ENCODE measurements around the gene GJB5.

The GJB5 gene

DNA sequence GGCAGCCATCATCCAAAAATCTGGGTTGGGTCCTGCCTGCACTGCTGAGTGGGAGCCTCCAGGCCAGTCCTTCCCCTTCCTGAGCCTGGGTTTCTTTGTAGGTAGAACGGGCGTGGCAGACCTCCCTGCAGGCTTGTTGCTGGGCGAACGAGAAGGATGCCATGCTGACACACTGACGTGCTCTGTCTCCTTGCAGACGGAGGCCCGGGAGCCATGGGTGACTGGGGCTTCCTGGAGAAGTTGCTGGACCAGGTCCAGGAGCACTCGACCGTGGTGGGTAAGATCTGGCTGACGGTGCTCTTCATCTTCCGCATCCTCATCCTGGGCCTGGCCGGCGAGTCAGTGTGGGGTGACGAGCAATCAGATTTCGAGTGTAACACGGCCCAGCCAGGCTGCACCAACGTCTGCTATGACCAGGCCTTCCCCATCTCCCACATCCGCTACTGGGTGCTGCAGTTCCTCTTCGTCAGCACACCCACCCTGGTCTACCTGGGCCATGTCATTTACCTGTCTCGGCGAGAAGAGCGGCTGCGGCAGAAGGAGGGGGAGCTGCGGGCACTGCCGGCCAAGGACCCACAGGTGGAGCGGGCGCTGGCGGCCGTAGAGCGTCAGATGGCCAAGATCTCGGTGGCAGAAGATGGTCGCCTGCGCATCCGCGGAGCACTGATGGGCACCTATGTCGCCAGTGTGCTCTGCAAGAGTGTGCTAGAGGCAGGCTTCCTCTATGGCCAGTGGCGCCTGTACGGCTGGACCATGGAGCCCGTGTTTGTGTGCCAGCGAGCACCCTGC lies 39.3 kb downstream of the GJB5 start:
- no peak for DNase-seq
- WGBS (ENCODE audit: extremely low coverage, insufficient coverage, low lambda C conversion rate): no CpG with 5 or more reads among the region's 40 CpGs

DNA sequence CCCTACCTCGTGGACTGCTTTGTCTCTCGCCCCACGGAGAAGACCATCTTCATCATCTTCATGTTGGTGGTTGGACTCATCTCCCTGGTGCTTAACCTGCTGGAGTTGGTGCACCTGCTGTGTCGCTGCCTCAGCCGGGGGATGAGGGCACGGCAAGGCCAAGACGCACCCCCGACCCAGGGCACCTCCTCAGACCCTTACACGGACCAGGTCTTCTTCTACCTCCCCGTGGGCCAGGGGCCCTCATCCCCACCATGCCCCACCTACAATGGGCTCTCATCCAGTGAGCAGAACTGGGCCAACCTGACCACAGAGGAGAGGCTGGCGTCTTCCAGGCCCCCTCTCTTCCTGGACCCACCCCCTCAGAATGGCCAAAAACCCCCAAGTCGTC lies 39.9 kb downstream of the GJB5 start:
- no peak overlapping the region for H3K56ac ChIP-seq (ENCODE audit: low read length)
- no CpG with 5 or more reads among the region's 12 CpGs for WGBS (ENCODE audit: extremely low coverage, insufficient coverage, low lambda C conversion rate)
- no peak overlapping the region for H3K23ac ChIP-seq (ENCODE audit: low read length)
- no peak overlapping the region for H3K9ac ChIP-seq (ENCODE audit: low read length)
- no peaks in the 10 kb centered on the region for H3K79me2 ChIP-seq (ENCODE audit: control insufficient read depth, insufficient read depth, low read length)
- H4K5ac ChIP-seq (ENCODE audit: low read length): no peak overlapping the region
- no peak overlapping the region for H2BK120ac ChIP-seq (ENCODE audit: low read depth, low read length)
- no peaks in the 10 kb centered on the region for H3K36me3 ChIP-seq (ENCODE audit: control insufficient read depth, insufficient read depth, low read length)
- H3K27me3 ChIP-seq (ENCODE audit: insufficient read depth, low read length, poor library complexity): no peaks in the 10 kb centered on the region
- H3K4ac ChIP-seq (ENCODE audit: low read depth, low read length): no peak overlapping the region
- H3K4me1 ChIP-seq (ENCODE audit: control insufficient read depth, low read depth, low read length): peaks cover 5% of the 10 kb centered on the region
- no peaks in the 10 kb centered on the region for H3K79me1 ChIP-seq (ENCODE audit: low read length)
- H2BK5ac ChIP-seq (ENCODE audit: low read length): no peak overlapping the region
- H2AK5ac ChIP-seq (ENCODE audit: low read length): no peak overlapping the region
- H3K18ac ChIP-seq (ENCODE audit: low read length): no peak overlapping the region
- no peak for DNase-seq
- H3K4me3 ChIP-seq (ENCODE audit: low read length): no peak overlapping the region
- H4K8ac ChIP-seq (ENCODE audit: low read depth, low read length): no peak overlapping the region
- no peak overlapping the region for H3K4me2 ChIP-seq (ENCODE audit: low read length)
- no peak overlapping the region for H3K27ac ChIP-seq (ENCODE audit: low read depth, low read length)
- H2BK15ac ChIP-seq (replicated peaks; ENCODE audit: low read depth): no peak overlapping the region

More for the DNA sequence above, 39.3 kb downstream of the GJB5 start:
- no peak overlapping the region for H2BK120ac ChIP-seq (ENCODE audit: low read depth, low read length)
- peaks cover 5% of the 10 kb centered on the region for H3K4me1 ChIP-seq (ENCODE audit: control insufficient read depth, low read depth, low read length)
- no peak overlapping the region for H3K9ac ChIP-seq (ENCODE audit: low read length)
- no peaks in the 10 kb centered on the region for H3K27me3 ChIP-seq (ENCODE audit: insufficient read depth, low read length, poor library complexity)
- H2AK5ac ChIP-seq (ENCODE audit: low read length): no peak overlapping the region
- H3K36me3 ChIP-seq (ENCODE audit: control insufficient read depth, insufficient read depth, low read length): no peaks in the 10 kb centered on the region
- no peak overlapping the region for H2BK5ac ChIP-seq (ENCODE audit: low read length)
- no peak overlapping the region for H3K23ac ChIP-seq (ENCODE audit: low read length)
- H3K27ac ChIP-seq (ENCODE audit: low read depth, low read length): no peak overlapping the region
- no peak overlapping the region for H4K5ac ChIP-seq (ENCODE audit: low read length)
- H3K4me2 ChIP-seq (ENCODE audit: low read length): no peak overlapping the region
- H3K4me3 ChIP-seq (ENCODE audit: low read length): no peak overlapping the region
- no peaks in the 10 kb centered on the region for H3K79me2 ChIP-seq (ENCODE audit: control insufficient read depth, insufficient read depth, low read length)
- no peak overlapping the region for H3K56ac ChIP-seq (ENCODE audit: low read length)
- H3K4ac ChIP-seq (ENCODE audit: low read depth, low read length): no peak overlapping the region
- H3K18ac ChIP-seq (ENCODE audit: low read length): no peak overlapping the region
- no peak overlapping the region for H4K8ac ChIP-seq (ENCODE audit: low read depth, low read length)
- no peak overlapping the region for H2BK15ac ChIP-seq (replicated peaks; ENCODE audit: low read depth)
- H3K79me1 ChIP-seq (ENCODE audit: low read length): no peaks in the 10 kb centered on the region

DNA sequence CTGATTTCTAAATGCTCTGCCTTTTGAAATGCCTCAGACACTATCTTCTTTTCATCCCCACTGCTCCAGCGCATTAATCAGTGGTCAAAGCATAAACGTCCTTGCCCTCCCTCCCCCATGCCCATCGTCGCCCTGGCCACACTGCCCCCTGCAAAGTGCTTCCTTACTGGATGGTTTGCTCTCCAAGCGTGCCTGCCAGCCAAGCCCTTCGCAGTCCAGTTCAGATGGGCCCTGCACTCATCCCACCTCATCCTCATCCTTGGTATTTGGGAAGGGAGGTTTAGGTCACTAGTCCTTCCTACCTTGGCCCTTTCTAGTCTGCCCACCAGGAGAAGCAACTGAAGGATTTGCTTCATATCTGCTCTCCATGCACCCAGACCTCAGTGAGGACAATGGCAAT lies 41.1 kb downstream of the GJB5 start:
- Histone ChIP-seq H3K18ac (ENCODE audit: low read length) (no peak overlapping the region), H3K4me2 (ENCODE audit: low read length) (no peak overlapping the region), H4K8ac (ENCODE audit: low read depth, low read length) (no peak overlapping the region), H2BK15ac (replicated peaks; ENCODE audit: low read depth) (no peak overlapping the region), H2AK5ac (ENCODE audit: low read length) (no peak overlapping the region), H3K4me3 (ENCODE audit: low read length) (no peak overlapping the region), H3K27me3 (ENCODE audit: insufficient read depth, low read length, poor library complexity) (no peaks in the 10 kb centered on the region), H3K56ac (ENCODE audit: low read length) (no peak overlapping the region), H3K79me2 (ENCODE audit: control insufficient read depth, insufficient read depth, low read length) (no peaks in the 10 kb centered on the region), H3K23ac (ENCODE audit: low read length) (no peak overlapping the region), H3K79me1 (ENCODE audit: low read length) (no peaks in the 10 kb centered on the region), H2BK5ac (ENCODE audit: low read length) (no peak overlapping the region), H3K4me1 (ENCODE audit: control insufficient read depth, low read depth, low read length) (peaks cover 5% of the 10 kb centered on the region), H4K5ac (ENCODE audit: low read length) (no peak overlapping the region), H3K9ac (ENCODE audit: low read length) (no peak overlapping the region), H2BK120ac (ENCODE audit: low read depth, low read length) (no peak overlapping the region), H3K27ac (ENCODE audit: low read depth, low read length) (no peak overlapping the region), H3K36me3 (ENCODE audit: control insufficient read depth, insufficient read depth, low read length) (no peaks in the 10 kb centered on the region), H3K4ac (ENCODE audit: low read depth, low read length) (no peak overlapping the region)
- DNase-seq: no peak
- WGBS (ENCODE audit: extremely low coverage, insufficient coverage, low lambda C conversion rate): no CpG with 5 or more reads among the region's 6 CpGs

DNA sequence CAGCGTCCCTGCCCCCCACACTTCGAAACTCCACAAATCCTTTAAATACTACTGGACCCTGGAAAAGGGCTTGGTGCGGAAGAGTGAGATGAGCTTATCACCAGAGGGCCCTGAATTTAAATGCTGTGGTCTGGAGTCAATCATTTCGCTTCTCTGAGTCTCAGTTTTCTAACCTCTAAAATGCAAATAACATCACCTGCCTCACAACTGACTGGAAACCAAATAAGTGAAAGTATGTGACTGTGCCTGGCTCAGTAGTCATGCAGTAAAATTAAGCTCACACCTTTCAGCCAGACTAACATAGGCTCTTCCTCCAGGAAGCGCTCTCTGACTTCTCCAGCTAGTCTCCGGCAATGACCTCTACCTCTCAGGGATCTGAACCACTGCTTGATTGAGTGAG lies 42.1 kb downstream of the GJB5 start:
- H3K27me3 ChIP-seq (ENCODE audit: insufficient read depth, low read length, poor library complexity): no peaks in the 10 kb centered on the region
- H3K79me1 ChIP-seq (ENCODE audit: low read length): no peaks in the 10 kb centered on the region
- H4K5ac ChIP-seq (ENCODE audit: low read length): no peak overlapping the region
- H3K18ac ChIP-seq (ENCODE audit: low read length): no peak overlapping the region
- H3K36me3 ChIP-seq (ENCODE audit: control insufficient read depth, insufficient read depth, low read length): no peaks in the 10 kb centered on the region
- H3K79me2 ChIP-seq (ENCODE audit: control insufficient read depth, insufficient read depth, low read length): no peaks in the 10 kb centered on the region
- H2BK120ac ChIP-seq (ENCODE audit: low read depth, low read length): no peak overlapping the region
- no peak overlapping the region for H2AK5ac ChIP-seq (ENCODE audit: low read length)
- H2BK15ac ChIP-seq (replicated peaks; ENCODE audit: low read depth): no peak overlapping the region
- no peak overlapping the region for H3K4me2 ChIP-seq (ENCODE audit: low read length)
- H3K56ac ChIP-seq (ENCODE audit: low read length): no peak overlapping the region
- H3K4ac ChIP-seq (ENCODE audit: low read depth, low read length): no peak overlapping the region
- WGBS (ENCODE audit: extremely low coverage, insufficient coverage, low lambda C conversion rate): no CpG with 5 or more reads among the region's 6 CpGs
- no peak overlapping the region for H3K27ac ChIP-seq (ENCODE audit: low read depth, low read length)
- no peak overlapping the region for H4K8ac ChIP-seq (ENCODE audit: low read depth, low read length)
- peak; percentile 10 for DNase-seq
- H3K9ac ChIP-seq (ENCODE audit: low read length): no peak overlapping the region
- peaks cover 5% of the 10 kb centered on the region for H3K4me1 ChIP-seq (ENCODE audit: control insufficient read depth, low read depth, low read length)
- no peak overlapping the region for H3K23ac ChIP-seq (ENCODE audit: low read length)
- H3K4me3 ChIP-seq (ENCODE audit: low read length): no peak overlapping the region
- H2BK5ac ChIP-seq (ENCODE audit: low read length): no peak overlapping the region

DNA sequence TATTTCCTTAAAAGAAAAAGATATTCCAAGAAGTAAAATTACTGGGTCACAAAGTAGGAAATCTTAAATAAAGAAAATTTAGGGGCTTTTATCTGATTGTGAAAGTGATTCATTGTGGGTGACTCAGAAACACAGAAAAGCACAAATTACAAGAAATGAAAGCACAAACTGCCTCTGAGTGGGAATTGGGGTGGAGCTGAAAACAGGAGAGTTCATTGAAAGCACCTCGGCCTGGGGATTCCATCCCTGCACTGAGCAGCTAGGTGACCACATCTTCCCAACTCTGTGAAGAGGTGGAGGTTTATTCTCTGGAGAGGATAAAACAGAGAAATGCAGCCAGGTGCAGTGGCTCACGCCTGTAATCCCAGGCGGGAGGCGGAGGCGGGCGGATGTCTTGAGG lies 45.4 kb downstream of the GJB5 start:
- peaks cover 2% of the 10 kb centered on the region for H3K4me1 ChIP-seq (ENCODE audit: control insufficient read depth, low read depth, low read length)
- H2BK15ac ChIP-seq (replicated peaks; ENCODE audit: low read depth): no peak overlapping the region
- H3K4me3 ChIP-seq (ENCODE audit: low read length): no peak overlapping the region
- H3K9ac ChIP-seq (ENCODE audit: low read length): no peak overlapping the region
- H3K27ac ChIP-seq (ENCODE audit: low read depth, low read length): no peak overlapping the region
- no peaks in the 10 kb centered on the region for H3K79me1 ChIP-seq (ENCODE audit: low read length)
- no peaks in the 10 kb centered on the region for H3K36me3 ChIP-seq (ENCODE audit: control insufficient read depth, insufficient read depth, low read length)
- WGBS (ENCODE audit: extremely low coverage, insufficient coverage, low lambda C conversion rate): no CpG with 5 or more reads among the region's 6 CpGs
- H3K56ac ChIP-seq (ENCODE audit: low read length): no peak overlapping the region
- H3K27me3 ChIP-seq (ENCODE audit: insufficient read depth, low read length, poor library complexity): no peaks in the 10 kb centered on the region
- no peak for DNase-seq
- H3K18ac ChIP-seq (ENCODE audit: low read length): no peak overlapping the region
- no peak overlapping the region for H3K4ac ChIP-seq (ENCODE audit: low read depth, low read length)
- no peak overlapping the region for H3K23ac ChIP-seq (ENCODE audit: low read length)
- H2AK5ac ChIP-seq (ENCODE audit: low read length): no peak overlapping the region
- no peak overlapping the region for H4K5ac ChIP-seq (ENCODE audit: low read length)
- no peak overlapping the region for H3K4me2 ChIP-seq (ENCODE audit: low read length)
- no peak overlapping the region for H2BK120ac ChIP-seq (ENCODE audit: low read depth, low read length)
- H2BK5ac ChIP-seq (ENCODE audit: low read length): no peak overlapping the region
- no peak overlapping the region for H4K8ac ChIP-seq (ENCODE audit: low read depth, low read length)
- H3K79me2 ChIP-seq (ENCODE audit: control insufficient read depth, insufficient read depth, low read length): no peaks in the 10 kb centered on the region

DNA sequence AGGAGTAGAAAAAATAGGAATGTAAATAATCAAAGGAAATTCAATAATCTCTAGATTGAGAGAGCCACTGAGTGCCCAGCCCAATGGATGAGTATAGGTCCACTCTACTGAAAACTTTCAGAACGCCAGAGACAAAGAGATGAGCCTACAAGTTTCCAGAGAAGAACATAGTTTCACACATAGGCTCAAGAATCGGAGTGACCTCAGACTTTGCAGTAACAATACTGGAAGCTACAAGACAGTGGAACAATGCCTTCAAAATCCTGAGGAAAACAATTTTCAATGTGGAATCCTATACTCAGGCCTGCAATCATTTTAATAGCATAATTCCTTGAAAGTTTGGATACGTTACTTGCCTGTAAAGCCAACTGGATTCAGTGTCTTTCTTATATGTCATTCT lies 48.9 kb downstream of the GJB5 start:
- no peaks in the 10 kb centered on the region for H3K36me3 ChIP-seq (ENCODE audit: control insufficient read depth, insufficient read depth, low read length)
- no CpG with 5 or more reads among the region's 3 CpGs for WGBS (ENCODE audit: extremely low coverage, insufficient coverage, low lambda C conversion rate)
- no peak overlapping the region for H3K56ac ChIP-seq (ENCODE audit: low read length)

More for the DNA sequence above, 48.9 kb downstream of the GJB5 start:
- H2BK15ac ChIP-seq (replicated peaks; ENCODE audit: low read depth): no peak overlapping the region
- H2AK5ac ChIP-seq (ENCODE audit: low read length): no peak overlapping the region
- no peak overlapping the region for H2BK120ac ChIP-seq (ENCODE audit: low read depth, low read length)
- no peaks in the 10 kb centered on the region for H3K79me2 ChIP-seq (ENCODE audit: control insufficient read depth, insufficient read depth, low read length)
- no peak overlapping the region for H3K18ac ChIP-seq (ENCODE audit: low read length)
- no peak overlapping the region for H3K4me3 ChIP-seq (ENCODE audit: low read length)
- DNase-seq: no peak
- H3K9ac ChIP-seq (ENCODE audit: low read length): no peak overlapping the region
- H3K23ac ChIP-seq (ENCODE audit: low read length): no peak overlapping the region
- H3K27ac ChIP-seq (ENCODE audit: low read depth, low read length): no peak overlapping the region
- H2BK5ac ChIP-seq (ENCODE audit: low read length): no peak overlapping the region
- H3K4me1 ChIP-seq (ENCODE audit: control insufficient read depth, low read depth, low read length): no peaks in the 10 kb centered on the region
- H3K4me2 ChIP-seq (ENCODE audit: low read length): no peak overlapping the region
- H4K5ac ChIP-seq (ENCODE audit: low read length): no peak overlapping the region
- H3K4ac ChIP-seq (ENCODE audit: low read depth, low read length): no peak overlapping the region
- no peaks in the 10 kb centered on the region for H3K27me3 ChIP-seq (ENCODE audit: insufficient read depth, low read length, poor library complexity)
- H4K8ac ChIP-seq (ENCODE audit: low read depth, low read length): no peak overlapping the region
- H3K79me1 ChIP-seq (ENCODE audit: low read length): no peaks in the 10 kb centered on the region
